Transverse colon (tissue), 4 donors: ENCODE data around the gene TPSD1. TPM values are rescaled to one million over a fixed set of nuclear protein-coding genes. Genes with fewer than 3 reads are reported as not detected.
"Not testable (repeated sequence)": the region's sequence is repeated elsewhere in the genome, so short reads cannot be mapped to it uniquely, and the experiment has no call there.

ENCODE experiments used
- DNase-seq: peaks from one replicate; pipeline ENCODE4 v3.0.0-alpha.2; 2019
- H3K27ac ChIP-seq, 4 donors: fragments of 200-600 bp; sonication (generic); 2 replicates each; pipeline ENCODE4 v1.5.1; 2016 to 2018; ENCODE audit warnings: inconsistent platforms in 4 of 4
- H3K27me3 ChIP-seq: fragments of 200-600 bp; sonication (generic); 2 replicates; pipeline ENCODE4 v1.5.1; 2017; ENCODE audit warnings: inconsistent platforms
- H3K36me3 ChIP-seq, 4 donors: fragments of 200-600 bp; sonication (generic); 2 replicates each; pipeline ENCODE4 v1.5.1; 2017 to 2019; ENCODE audit warnings: inconsistent platforms in 4 of 4
- H3K4me1 ChIP-seq, 4 donors: fragments of 200-600 bp; sonication (generic); 2 replicates each; pipeline ENCODE4 v1.5.1; 2017 to 2020; ENCODE audit warnings: inconsistent platforms in 4 of 4
- H3K4me3 ChIP-seq, 4 donors: fragments of 200-600 bp; sonication (generic); 1 replicate in 1 of 4; 2 replicates in 3 of 4; pipeline versions ENCODE4 v1.5.1 to v1.6.1; 2017 to 2019; ENCODE audit warnings: inconsistent platforms in 4 of 4
- H3K9me3 ChIP-seq, 2 donors: fragments of 200-600 bp; sonication (generic); 2 replicates each; pipeline ENCODE4 v1.5.1; 2017 to 2019; ENCODE audit warnings: inconsistent platforms in 2 of 2
- WGBS, 2 donors: methylation state at CpG; one replicate each; pipeline ENCODE4 v1.1.5; 2018; ENCODE audit warnings: low coverage in 1 of 2; 5-methylcytosine and 5-hydroxymethylcytosine counted together
- in situ Hi-C, 4 donors: fragments of 200-750 bp; cut with MboI; loops; one replicate each; pipeline versions ENCODE4 v1.15.0 to v1.15.1; 2017; ENCODE audit warnings: low sequenced_read_pairs in 3 of 4, low pct_ligation_motif_present in 1 of 4, low pct_unique_long_range_greater_than_20kb in 1 of 4
- intact Hi-C: fragments of 100-400 bp; cut with DNase I; formaldehyde crosslinking; loops from one replicate; pipeline ENCODE4 v1.15.1; 2023; ENCODE audit warnings: low total_unique reads
- total RNA-seq, 4 donors: library from RNA; depleted of rRNA; stranded (reverse); fragments of >200 nt; gene quantifications; one replicate each; pipeline ENCODE4 v1.1.0, GENCODE V29; 2016

The TPSD1 gene
- total RNA-seq, 4 donors from 2014 or later: 4.6 to 12.0 (median 7.8) TPM; not detected in 1

DNA sequence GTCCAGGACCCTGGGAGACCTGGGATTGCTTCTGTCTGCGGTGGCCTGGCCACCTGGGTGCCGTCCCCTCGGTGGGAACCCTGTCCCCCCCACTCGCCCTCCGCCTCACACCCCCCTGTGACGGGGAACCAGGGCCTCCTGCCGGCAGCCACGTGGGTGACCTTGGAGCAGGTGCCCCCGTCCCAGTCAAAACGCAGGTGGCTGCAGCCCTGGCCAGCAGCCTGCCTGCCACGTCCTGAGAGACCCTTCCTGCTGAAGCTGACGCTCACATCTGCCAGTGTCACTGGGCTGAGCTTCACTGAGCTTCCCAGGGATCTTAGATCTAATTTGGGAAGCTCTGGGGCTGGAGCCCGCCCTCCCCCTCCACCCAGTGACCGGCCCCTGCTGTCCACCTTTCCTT is 29.2 kb upstream of the TPSD1 start:
- H3K9me3 ChIP-seq, H3K36me3 ChIP-seq, H3K4me1 ChIP-seq, intact Hi-C loops, H3K27me3 ChIP-seq, in situ Hi-C loops, H3K4me3 ChIP-seq, DNase-seq, H3K27ac ChIP-seq: not testable (repeated sequence)
- 39% methylated on average over 14 of the region's 14 CpGs; no CpG with 5 or more reads in 1 of the 2 donors for WGBS, 2 donors

DNA sequence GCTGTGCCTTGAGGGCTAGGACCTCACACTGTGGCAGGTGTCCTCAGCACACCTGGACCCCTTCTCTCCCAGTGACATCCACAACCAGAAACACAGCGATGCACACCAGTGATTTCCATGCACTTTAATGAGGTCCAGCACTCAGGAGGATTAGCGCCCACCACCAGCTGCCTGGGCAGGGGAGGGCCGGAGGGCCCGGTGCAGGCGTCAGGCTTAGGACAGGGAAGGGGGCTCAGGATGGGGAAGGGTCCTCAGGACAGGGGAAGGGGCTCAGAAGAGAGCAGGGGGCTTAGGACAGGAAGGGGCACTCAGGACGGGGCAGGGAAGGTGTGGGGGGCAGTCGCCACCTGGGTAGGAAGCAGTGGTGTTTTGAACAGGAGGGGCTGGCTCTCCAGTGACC is 27.6 kb upstream of the TPSD1 start:
- H3K27me3 ChIP-seq, H3K4me3 ChIP-seq, intact Hi-C loops, H3K27ac ChIP-seq, H3K9me3 ChIP-seq, DNase-seq, H3K4me1 ChIP-seq, in situ Hi-C loops, H3K36me3 ChIP-seq: not testable (repeated sequence)
- 70% methylated on average over 7 of the region's 7 CpGs; no CpG with 5 or more reads in 1 of the 2 donors for WGBS, 2 donors

- H3K9me3 ChIP-seq, H3K4me3 ChIP-seq, in situ Hi-C loops, H3K4me1 ChIP-seq, DNase-seq, H3K36me3 ChIP-seq, intact Hi-C loops, H3K27me3 ChIP-seq, H3K27ac ChIP-seq: not testable (repeated sequence)
- WGBS, 2 donors: no CpG with 5 or more reads among the region's 13 CpGs
Measured at GRCh38 chr16:1229476-1229875, 26.4 kb upstream of the TPSD1 start.

GRCh38 chr16:1230084-1230470 is 25.8 kb upstream of the TPSD1 start, which contains the start of gene TPSB2:
TSS of gene TPSB2 (minus strand) at chr16:1230184. CDS start at chr16:1229951, 233 bp downstream.
- DNase-seq, H3K27ac ChIP-seq, H3K4me1 ChIP-seq, H3K27me3 ChIP-seq, H3K36me3 ChIP-seq, H3K9me3 ChIP-seq, H3K4me3 ChIP-seq, intact Hi-C loops, in situ Hi-C loops: not testable (repeated sequence)
- no CpG with 5 or more reads among the region's 11 CpGs for WGBS, 2 donors

DNA sequence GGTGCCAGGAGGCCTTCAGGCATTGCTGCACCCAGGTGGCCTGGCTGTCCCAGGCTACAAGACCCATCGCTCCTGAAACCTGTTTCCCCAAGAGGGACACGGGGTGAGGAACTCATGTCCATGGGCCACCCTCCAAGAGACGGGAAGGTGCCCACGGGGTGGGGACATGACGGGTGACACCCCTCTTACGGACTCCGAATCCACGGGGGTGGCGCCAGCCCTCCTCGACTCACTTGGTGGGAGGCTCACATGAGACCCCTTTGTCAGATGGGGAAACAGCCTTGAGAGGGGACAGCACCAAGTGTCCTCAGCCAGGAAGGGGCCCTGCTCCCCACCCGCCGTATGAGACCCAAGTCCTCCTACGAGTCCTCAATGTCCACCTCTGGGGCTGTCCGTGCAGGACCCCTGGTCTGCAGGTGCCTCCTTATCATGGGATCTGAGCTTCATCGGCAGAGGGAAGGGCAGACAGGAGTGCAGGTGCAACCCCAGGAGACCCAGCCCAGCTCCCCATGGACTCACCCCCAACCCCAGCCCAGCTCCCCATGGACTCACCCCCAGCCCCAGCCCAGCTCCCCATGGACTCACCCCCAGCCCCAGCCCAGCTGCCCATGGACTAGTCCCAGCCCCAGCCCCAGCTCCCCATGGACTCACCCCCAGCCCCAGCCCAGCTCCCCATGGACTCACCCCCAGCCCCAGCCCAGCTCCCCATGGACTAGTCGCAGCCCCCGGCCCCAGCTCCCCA is 25.2 kb upstream of the TPSD1 start:
- H3K27ac ChIP-seq, DNase-seq, H3K4me3 ChIP-seq, H3K36me3 ChIP-seq, H3K27me3 ChIP-seq, intact Hi-C loops, in situ Hi-C loops, H3K9me3 ChIP-seq, H3K4me1 ChIP-seq: not testable (repeated sequence)
- WGBS, 2 donors: 78% methylated on average over 16 of the region's 17 CpGs; no CpG with 5 or more reads in 1 of the 2 donors

GRCh38 chr16:1231301-1231700 is 24.6 kb upstream of the TPSD1 start:
- H3K4me1 ChIP-seq, H3K27me3 ChIP-seq, H3K36me3 ChIP-seq, H3K27ac ChIP-seq, intact Hi-C loops, H3K9me3 ChIP-seq, H3K4me3 ChIP-seq, in situ Hi-C loops, DNase-seq: not testable (repeated sequence)
- WGBS, 2 donors: 100% methylated on average over 2 of the region's 7 CpGs; no CpG with 5 or more reads in 1 of the 2 donors

GRCh38 chr16:1232049-1232748 is 23.7 kb upstream of the TPSD1 start:
- in situ Hi-C loops, H3K27me3 ChIP-seq, H3K36me3 ChIP-seq, H3K27ac ChIP-seq, H3K9me3 ChIP-seq, intact Hi-C loops, H3K4me3 ChIP-seq, H3K4me1 ChIP-seq, DNase-seq: not testable (repeated sequence)
- no CpG with 5 or more reads among the region's 47 CpGs for WGBS, 2 donors

GRCh38 chr16:1236659-1237058 is 19.2 kb upstream of the TPSD1 start:
- intact Hi-C loops, H3K36me3 ChIP-seq, H3K9me3 ChIP-seq, H3K4me3 ChIP-seq, H3K27me3 ChIP-seq, DNase-seq, H3K4me1 ChIP-seq, H3K27ac ChIP-seq, in situ Hi-C loops: not testable (repeated sequence)
- no CpG with 5 or more reads among the region's 29 CpGs for WGBS, 2 donors
